HG02623 (cell line): ENCODE measurements around the gene RBPJ.

Experiments used
- ATAC-seq: cut with Tn5 transposase; IDR thresholded peaks from one replicate; pipeline ENCODE4 v1.9.1; 2021; ENCODE audit warnings: moderate library complexity; ENCODE audit not compliant: unreplicated experiment

Gene RBPJ

GRCh38 chr4:26320538-26321372 lies at the start of gene RBPJ:
Gene RBPJ, plus strand, starts transcription at chr4:26321014. Its CDS starts 15 bp downstream, at chr4:26321029.
- peak; percentile 20 for ATAC-seq

GRCh38 chr4:26271703-26272102 lies 49.1 kb upstream of the RBPJ start:
- no peak for ATAC-seq

- ATAC-seq = no peak
Observed at GRCh38 chr4:26272654-26273615, 47.9 kb upstream of the RBPJ start.

- ATAC-seq = no peak
Observed at GRCh38 chr4:26273616-26273980, 47.2 kb upstream of the RBPJ start.

- no peak for ATAC-seq
Observed at GRCh38 chr4:26275281-26275680, 45.5 kb upstream of the RBPJ start.

GRCh38 chr4:26279446-26279845 lies 41.4 kb upstream of the RBPJ start:
- ATAC-seq = no peak

GRCh38 chr4:26281881-26282280 lies 38.9 kb upstream of the RBPJ start:
- no peak for ATAC-seq

GRCh38 chr4:26284536-26284935 lies 36.3 kb upstream of the RBPJ start:
- no peak for ATAC-seq

- ATAC-seq = no peak
Observed at GRCh38 chr4:26285272-26285671, 35.5 kb upstream of the RBPJ start.

GRCh38 chr4:26287756-26288155 lies 33.1 kb upstream of the RBPJ start:
- ATAC-seq = no peak

GRCh38 chr4:26288355-26288909 lies 32.4 kb upstream of the RBPJ start:
- ATAC-seq = peak; percentile 82

GRCh38 chr4:26289401-26289800 lies 31.4 kb upstream of the RBPJ start:
- no peak for ATAC-seq

GRCh38 chr4:26290321-26290720 lies 30.5 kb upstream of the RBPJ start:
- no peak for ATAC-seq

- ATAC-seq = no peak
Observed at GRCh38 chr4:26294904-26295303, 25.9 kb upstream of the RBPJ start.

GRCh38 chr4:26296021-26296420 lies 24.8 kb upstream of the RBPJ start:
- no peak for ATAC-seq

- ATAC-seq = no peak
Observed at GRCh38 chr4:26296514-26296913, 24.3 kb upstream of the RBPJ start.

- no peak for ATAC-seq
Observed at GRCh38 chr4:26297219-26297618, 23.6 kb upstream of the RBPJ start.

- ATAC-seq = no peak
Observed at GRCh38 chr4:26298198-26298947, 22.4 kb upstream of the RBPJ start.

- no peak for ATAC-seq
Observed at GRCh38 chr4:26299254-26299882, 21.4 kb upstream of the RBPJ start.
